NT2/D1 (cell line): ENCODE results near the gene RTN4.

Source experiments
- SUZ12 ChIP-seq: IDR thresholded peaks from 2 replicates; pipeline ENCODE4 v1.6.1; 2011; ENCODE audit not compliant: insufficient read length, insufficient read depth; ENCODE audit errors: extremely low read depth
- YY1 ChIP-seq: IDR thresholded peaks from 2 replicates; pipeline ENCODE4 v1.6.1; 2011; ENCODE audit not compliant: insufficient read length, insufficient read depth
- ZNF274 ChIP-seq: IDR thresholded peaks from 2 replicates; pipeline ENCODE4 v1.6.1; 2011; ENCODE audit warnings: mild to moderate bottlenecking, low read depth, low read length

GRCh38 chr2:54979321-54980044 is 70.8 kb downstream of the RTN4 start:
- TF ChIP-seq SUZ12 (no peak), ZNF274 (no peak), YY1 (no peak)
